D721Med (cell line): ENCODE data around the gene NDUFS5.
"Not testable (repeated sequence)": the region's sequence is repeated elsewhere in the genome, so short reads cannot be mapped to it uniquely, and the experiment has no call there.

Experiments used
- DNase-seq: peaks from one replicate; pipeline ENCODE4 v3.0.0; 2011; ENCODE audit warnings: low spot score; ENCODE audit not compliant: insufficient read length
- FAIRE-seq: peaks from 2 replicates; lab custom pipeline; 2011; peaks lifted over from hg19 to GRCh38; lab: Jason Lieb, UNC
- CTCF ChIP-seq: IDR thresholded peaks from 2 replicates; pipeline ENCODE4 v1.5.1; 2012; ENCODE audit warnings: mild to moderate bottlenecking, control low read depth; ENCODE audit not compliant: insufficient read depth; ENCODE audit errors: missing control alignments

NDUFS5 gene

GRCh38 chr1:39003281-39003680 lies 22.9 kb upstream of the NDUFS5 start:
- FAIRE-seq (no peak), DNase-seq (no peak)
- TF ChIP-seq CTCF, result no peak

GRCh38 chr1:39003794-39004193 lies 22.4 kb upstream of the NDUFS5 start:
- TF ChIP-seq CTCF, result no peak
- no peak for FAIRE-seq
- DNase-seq, result no peak

- FAIRE-seq, result no peak
- TF ChIP-seq CTCF, result no peak
These were observed 19.9 kb upstream of the NDUFS5 start for GRCh38 chr1:39006287-39006686.

GRCh38 chr1:39006726-39007645 lies 19.2 kb upstream of the NDUFS5 start:
- no peak for FAIRE-seq
- TF ChIP-seq CTCF, result no peak

More at GRCh38 chr1:39006287-39006686, 19.9 kb upstream of the NDUFS5 start:
- no peak for DNase-seq

GRCh38 chr1:39014956-39015355 lies 11.2 kb upstream of the NDUFS5 start:
- DNase-seq, FAIRE-seq: not testable (repeated sequence)

More at GRCh38 chr1:39006726-39007645, 19.2 kb upstream of the NDUFS5 start:
- no peak for DNase-seq

- DNase-seq, result no peak
- no peak for TF ChIP-seq CTCF
- FAIRE-seq, result no peak
These were observed 9.5 kb upstream of the NDUFS5 start for GRCh38 chr1:39016604-39017171.

- no peak for FAIRE-seq
These were observed 8.9 kb upstream of the NDUFS5 start for GRCh38 chr1:39017266-39017665.

GRCh38 chr1:39020494-39020893 lies 5.7 kb upstream of the NDUFS5 start:
- not testable (repeated sequence) for DNase-seq, FAIRE-seq

More at GRCh38 chr1:39017266-39017665, 8.9 kb upstream of the NDUFS5 start:
- DNase-seq, result no peak
- no peak for TF ChIP-seq CTCF
